ENCODE measurements around the gene ARFGAP3.

ARFGAP3 gene

DNA sequence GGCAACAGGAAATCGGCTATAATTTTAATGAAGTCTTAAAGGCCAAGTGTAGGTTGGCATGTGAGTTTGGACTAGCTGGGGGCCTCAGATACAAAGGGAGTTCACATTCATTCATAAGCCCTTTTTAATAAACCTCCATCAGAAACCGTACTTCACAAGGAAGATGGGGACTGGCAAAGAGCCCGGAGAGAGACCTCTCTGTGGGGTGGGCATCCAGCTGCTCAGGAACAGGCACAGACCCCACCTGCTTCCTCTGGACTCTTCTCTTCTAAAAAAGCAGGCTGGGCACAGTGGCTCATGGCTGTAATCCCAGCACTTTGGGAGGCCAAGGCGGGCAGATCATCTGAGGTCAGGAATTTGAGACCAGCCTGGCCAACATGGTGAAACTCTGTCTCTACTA is 3.9 kb upstream of the ARFGAP3 start:
- DNase-seq = no peak

DNA sequence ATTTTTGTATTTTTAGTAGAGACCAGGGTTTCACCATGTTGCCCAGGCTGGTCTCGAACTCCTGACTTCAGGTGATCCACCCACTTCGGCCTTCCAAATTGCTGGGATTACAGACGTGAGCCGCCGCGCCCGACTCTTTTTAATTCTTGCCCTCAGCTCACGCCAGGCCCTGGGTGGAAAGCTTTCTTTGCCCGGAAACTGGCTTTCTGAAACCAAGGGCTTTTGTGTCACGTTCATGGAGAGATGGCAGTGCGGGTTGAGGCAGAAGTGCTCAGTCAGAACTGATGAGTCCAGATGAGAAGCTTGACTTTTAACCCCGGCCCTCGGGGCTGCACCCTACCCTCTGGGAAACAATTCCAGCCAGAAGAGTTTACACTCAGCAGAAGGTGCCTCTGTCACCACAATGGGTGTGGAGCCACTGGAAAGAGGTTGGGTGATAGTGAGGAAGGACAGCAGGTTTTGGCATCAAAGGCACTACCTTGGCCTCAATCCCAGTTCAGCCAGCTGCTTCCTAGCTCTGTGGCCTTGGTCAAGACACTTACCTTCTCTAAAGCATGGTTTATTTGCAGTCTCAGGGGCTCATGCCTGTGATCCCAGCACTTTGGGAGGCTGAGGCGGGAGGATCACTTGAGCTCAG is 890 bp upstream of the ARFGAP3 start:
- DNase-seq = no peak

DNA sequence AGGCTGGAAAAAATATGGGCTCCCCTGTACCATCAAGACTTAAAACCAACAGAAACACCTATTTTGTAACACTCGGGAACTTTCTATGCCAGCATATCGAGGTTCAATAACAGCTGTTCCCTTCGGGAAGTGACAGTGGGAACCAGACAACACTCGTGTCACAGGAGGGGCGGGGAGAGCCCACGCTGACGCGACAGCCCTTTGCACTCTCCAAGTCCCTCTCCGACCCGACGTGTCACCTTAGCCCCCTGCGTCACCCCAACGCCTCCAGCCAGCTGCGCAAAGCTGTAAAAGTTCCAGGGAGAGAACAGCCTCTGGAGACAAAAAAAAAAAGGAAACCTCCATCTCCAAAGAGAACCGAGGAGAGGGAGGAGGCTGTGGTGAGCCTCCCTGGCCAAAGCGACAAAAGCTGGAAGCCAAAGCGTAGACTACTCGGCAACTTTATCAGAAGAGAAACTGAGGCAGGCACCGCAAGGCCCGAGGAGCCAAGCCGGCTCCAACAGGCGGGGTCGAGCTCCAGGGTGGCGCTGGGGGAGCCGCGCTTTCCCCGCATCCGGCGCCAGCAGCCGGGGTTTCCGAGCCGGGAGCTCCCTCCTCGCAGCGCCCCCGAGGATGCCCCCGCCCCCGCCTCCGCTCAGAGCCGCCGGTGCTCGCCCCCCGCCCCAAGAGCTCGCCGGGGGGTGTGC is 751 bp downstream of the ARFGAP3 start:
- peak; percentile 31 for DNase-seq

DNA sequence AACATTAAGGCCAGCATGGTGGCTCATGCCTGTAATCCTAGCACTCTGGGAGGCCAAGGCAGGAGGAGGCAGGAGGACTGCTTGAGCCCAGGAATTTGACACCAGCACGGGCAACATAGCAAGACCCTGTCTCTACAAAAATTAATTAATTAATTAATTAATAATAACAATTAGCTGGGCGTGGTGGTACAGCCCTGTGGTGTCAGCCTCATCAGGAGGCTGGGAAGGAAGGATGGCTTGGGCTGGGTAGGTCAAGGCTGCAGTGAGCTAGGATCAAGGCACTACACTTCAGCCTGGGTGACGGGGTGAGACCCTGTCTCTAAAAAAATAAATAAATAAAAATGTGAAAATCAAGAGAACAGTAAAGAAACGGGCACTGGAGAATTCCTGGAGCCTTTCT is 1.4 kb downstream of the ARFGAP3 start:
- no peak for DNase-seq

DNA sequence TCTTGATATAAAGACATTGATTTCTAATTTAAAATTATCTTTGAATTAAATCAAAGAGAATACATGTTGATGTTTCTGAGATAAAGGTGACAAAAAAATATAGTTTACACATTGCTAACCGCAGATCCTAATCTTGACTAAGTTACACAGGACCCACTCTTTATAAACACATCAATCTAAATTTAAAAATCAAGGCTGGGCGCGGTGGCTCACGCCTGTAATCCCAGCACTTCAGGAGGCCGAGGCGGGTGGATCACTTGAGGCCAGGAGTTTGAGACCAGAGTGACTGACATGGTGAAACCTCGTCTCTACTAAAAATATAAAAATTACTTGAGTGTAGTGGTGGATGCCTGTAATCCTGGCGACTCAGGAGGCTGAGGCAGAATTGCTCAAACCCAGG is 1.9 kb downstream of the ARFGAP3 start:
- no peak for DNase-seq

DNA sequence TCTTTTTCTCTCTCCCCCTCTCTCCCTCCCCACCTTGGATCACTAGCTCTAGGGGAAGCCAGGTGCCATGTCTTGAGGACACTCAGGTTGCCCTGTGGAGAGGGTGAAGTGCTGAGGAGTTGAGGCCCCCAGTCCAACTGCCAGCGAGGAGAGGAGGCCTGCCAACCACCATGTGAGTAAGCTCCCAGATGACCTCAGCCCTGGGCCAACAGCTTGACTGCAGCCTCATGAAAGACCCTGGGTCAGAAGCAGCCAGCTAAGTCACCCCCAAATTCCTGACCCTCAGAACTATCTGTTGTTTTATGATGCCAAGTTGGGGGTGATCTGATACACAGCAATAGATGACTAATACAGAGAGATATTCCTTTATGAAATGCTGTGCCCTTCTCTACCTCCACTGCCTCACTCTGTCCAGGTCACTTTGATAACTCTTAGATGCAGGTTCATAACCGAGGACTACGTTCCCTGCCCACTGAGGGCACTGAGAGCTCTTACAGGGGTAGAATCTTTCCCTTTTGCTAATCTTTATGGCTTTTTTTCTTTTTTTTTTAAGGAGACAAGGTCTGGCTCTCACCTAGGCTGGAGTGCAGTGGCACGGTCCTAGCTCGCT is 8.0 kb downstream of the ARFGAP3 start:
- DNase-seq = no peak

DNA sequence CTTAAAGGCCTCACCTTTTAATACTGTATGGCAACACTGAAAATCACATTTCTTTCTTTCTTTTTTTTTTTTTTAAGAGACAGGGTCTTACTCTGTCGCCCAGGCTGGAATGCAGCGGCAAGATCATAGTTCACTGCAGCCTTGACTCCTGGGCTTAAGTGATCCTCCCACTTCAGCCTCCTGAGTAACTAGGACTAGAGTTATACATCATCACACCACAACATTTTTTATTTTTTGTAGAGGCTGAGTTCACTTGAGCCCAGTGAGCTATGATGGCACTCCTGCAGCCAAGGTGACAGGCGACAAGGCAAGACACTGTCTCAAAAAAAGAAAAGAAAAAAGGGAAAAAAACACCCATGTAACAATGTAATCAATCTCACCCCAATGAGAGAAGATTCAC is 10.0 kb downstream of the ARFGAP3 start:
- DNase-seq = no peak

DNA sequence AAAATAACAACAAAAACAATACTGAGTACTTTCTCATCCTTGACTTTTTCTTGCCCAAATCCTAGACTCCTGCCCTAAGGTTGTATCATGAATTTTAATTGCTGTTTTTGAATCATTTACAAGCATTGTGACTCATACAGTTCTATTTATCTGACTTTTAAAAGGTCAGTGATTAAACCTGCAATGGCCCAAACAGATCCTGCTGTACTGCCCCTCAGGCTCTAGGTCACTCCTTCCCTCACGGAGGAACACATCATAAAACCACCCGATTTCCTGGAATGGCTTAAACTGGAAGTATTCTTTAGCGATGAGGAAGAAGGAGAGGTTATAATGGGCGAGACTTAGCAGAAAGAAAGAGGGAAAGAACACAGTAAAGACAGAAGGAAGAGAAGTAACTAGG is 12.3 kb downstream of the ARFGAP3 start:
- no peak for DNase-seq

DNA sequence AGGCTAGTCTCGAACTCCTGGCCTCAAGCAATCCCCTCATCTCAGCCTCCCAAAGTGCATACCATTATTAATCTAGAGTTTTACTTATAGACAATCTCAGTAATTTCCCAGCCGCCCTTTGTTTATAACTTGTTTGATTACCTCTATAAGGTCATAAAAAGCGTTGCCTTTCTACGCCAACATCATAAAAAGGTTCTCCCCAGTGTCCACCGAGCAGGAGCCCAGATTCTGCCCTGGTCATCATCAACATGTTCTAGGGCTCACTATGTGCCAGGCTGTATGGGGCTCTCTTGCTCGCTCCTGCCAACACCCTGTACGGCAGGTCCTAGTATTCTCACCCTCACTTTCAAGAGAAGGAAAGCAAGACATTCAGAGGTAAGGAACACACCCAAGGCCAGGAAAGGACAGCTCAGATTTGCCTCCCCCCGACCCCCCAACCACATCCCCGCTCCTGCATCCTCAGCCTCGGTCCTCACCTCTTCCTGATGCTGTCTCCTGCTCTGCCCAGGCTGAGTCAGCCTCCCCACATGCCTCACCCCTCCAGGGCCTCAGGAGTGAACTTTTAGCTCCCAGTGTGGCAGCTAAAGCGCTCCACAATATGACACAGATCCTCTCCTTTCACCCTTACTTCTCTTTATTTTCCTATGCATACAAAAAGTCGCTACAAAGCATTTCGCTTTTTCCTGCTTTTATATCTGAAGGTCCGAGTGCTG is 14.3 kb downstream of the ARFGAP3 start:
- no peak for DNase-seq

DNA sequence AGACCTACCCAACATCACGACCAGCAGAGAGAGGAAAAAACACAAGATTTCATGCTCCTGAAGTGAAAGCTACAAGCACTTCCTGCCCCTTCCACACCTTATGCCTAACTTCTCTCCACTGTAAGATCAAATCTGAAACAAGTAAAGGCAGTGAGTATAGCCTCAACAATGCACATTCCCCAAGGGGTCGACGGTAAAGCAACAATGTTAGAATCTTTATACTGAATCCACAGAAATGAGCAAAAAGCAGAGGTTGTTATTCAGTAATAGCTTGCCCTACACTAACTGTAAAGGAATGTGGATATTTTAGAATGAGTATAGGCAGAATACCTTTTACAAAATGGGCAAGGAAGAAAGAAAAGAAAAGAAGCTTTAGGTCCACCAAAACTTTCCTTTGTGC is 15.6 kb downstream of the ARFGAP3 start:
- DNase-seq = no peak

DNA sequence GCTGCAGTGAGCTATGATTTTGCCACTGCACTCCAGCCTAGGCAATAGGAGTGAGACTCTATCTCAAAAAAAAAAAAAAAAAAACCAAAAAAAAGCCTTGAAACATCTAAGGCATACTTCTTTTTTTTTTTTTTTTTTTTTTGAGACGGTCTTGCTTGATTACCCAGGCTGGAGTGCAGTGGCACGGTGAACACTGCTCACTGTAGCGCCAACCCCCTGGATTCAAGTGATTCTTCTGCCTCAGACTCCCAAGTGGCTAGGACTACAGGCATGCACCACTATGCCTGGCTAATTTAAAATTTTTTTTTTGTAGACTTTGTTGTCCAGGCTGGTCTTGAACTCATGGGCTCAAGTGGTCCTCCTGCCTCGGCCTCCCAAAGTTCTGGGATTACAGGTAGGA is 19.5 kb downstream of the ARFGAP3 start:
- DNase-seq = no peak

DNA sequence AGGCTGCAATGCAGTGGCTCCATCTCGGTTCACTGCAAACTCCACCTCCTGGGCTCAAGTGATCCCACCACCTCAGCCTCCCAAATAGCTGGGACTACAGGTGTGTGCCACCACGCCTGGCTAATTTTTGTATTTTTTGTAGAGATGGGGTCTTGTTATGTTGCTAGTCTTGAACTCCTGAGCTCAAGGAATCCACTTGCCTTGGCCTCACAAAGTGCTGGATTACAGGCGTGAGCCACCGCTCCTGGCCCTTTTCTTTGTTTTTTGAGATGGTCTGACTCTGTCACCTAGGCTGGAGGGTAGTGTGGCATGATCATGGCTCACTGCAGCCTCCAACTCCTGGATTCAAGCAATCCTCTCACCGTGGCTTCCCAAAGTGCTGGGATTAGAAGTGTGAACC is 21.0 kb downstream of the ARFGAP3 start:
- DNase-seq = no peak

DNA sequence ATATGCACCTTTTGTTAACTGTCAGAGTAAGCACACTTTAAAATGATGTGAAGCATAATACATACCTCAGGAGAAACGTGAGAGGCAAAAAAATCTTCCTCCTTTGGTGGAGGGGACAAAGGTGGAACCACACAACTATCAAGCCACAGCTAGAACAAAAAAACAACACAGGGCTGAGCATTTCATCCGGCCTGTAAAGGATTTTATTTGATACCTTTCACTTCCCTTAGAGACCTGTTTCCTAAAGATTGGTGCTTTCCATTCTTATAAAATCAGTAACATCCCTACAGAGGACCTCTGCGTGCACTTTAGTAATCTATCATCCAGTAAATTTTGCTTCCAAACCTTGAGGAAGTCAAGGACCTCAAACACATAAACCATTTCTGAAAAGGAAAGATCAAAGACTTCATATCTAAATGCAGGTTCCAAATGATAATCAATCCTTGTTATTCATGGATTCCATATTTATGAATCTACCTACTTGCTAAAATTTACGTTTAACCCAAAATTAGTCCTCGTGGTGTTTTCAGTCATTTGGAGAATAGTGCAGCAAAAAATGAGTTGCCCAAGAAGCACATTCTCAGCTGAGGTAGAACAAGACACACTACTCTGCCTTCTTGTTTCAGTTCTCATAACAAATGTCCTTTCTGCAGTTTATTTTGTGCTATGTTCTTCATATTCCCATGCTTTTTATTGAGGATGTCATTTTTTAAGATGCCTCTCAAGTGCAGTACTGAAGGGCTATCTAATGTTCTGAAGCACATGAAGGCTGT is 22.7 kb downstream of the ARFGAP3 start:
- no peak for DNase-seq

DNA sequence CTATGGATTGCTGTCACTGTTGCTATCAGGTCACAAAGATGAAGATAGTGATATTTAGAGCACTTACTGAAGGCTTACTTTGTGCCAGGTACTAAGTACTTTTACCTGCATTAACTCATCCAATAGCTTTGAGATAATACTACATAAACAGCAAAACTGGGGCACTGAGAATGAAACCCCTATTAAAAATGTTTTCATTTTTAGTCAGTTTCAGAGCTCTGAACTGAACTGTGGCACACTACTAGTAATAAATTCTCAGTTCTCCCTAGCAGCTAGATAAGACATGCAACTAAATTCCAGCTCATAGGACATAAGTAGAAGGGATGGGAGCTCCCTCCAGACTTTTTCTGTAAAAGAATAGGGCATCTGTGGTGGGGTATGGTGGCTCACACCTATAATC is 24.0 kb downstream of the ARFGAP3 start:
- DNase-seq = no peak

DNA sequence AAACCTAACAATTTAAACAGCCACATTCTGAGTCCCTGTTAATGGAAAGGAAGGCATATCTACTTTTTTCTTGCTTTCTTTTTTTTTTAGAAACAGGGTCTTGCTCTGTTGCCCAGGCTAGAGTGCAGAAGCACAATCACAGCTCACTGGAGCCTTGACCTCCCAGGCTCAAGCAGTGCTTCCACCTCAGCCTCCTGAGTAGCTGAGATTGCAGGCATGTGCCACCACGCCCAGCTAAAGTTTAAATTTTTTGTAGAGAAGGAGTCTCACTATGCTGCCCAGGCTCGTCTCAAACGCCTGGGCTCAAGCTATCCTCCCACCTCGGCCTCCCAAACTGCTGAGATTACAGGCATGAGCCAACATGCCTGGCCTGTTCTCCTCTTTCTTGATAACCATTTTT is 25.4 kb downstream of the ARFGAP3 start:
- no peak for DNase-seq

DNA sequence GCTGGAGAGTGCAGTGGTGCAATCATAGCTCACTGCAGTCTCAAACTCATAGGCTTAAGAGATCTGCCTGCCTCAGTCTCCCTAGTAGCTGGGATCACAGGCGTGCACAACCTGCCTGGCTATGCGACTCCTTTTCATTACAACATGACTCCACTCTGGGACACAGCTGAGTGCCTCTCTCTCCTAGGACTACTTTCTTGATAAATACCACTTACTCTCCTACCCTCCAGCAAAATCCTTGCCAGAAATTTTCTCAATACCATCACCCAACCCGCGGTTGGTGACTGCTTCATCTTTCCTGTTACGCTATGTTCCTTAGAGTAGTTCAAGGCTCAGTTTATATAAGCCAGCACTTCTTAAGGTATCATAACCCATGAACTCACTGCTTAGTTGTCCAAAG is 26.9 kb downstream of the ARFGAP3 start:
- no peak for DNase-seq

DNA sequence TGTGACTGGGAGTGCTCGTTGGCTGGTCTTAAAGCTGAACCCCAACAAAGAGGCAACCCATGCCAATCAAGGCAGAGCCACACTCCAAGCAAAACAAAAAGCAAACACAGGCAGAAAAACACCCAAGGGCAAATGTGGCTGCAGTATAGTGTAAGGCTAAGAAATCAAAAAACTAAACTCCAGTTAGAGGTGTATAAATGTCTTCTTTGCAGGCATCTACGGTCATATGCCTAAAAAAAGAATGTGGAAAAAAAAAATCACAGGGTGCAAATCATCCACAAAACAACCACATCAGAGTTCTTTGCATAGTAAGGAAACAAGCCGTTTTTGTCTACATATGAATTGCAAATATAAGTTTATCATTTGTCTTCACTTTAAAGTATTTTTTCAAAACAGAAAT is 27.8 kb downstream of the ARFGAP3 start:
- DNase-seq = no peak

DNA sequence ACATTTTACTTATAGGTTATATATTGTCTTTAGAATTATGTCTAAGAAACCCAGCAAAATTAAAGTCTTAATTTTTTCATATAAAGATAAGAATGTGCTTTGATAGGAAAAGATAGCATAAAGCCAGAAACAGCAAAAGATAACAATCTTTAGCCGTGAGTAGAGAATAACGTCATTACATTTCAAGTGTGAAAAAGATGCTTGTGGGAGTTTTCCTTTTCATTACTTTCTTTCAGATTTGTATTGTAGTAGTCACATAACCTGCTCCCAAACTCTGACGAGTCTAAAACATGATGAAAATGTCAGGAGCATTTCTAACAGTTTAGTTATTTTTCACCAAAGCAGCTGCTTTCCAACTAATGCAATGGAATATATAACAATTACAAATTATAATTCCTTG is 31.3 kb downstream of the ARFGAP3 start:
- DNase-seq = no peak

DNA sequence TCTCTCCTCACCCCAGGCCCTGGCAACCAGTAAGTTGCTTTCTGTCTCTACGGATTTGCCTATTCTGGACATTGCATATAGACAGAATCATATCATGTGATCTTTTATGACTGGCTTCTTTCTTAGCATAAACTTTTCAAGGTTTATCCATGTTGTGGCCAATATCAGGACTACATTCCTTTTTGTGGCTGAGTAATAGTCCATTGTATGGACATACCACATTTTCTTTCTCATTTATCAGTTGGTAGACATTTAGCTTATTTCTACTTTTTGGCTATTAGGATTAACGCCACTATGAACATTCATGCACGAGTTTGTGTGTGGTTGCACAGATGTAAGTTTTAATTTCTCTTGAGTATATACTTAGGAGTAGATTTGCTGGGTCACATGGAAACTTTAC is 35.7 kb downstream of the ARFGAP3 start:
- DNase-seq = no peak

DNA sequence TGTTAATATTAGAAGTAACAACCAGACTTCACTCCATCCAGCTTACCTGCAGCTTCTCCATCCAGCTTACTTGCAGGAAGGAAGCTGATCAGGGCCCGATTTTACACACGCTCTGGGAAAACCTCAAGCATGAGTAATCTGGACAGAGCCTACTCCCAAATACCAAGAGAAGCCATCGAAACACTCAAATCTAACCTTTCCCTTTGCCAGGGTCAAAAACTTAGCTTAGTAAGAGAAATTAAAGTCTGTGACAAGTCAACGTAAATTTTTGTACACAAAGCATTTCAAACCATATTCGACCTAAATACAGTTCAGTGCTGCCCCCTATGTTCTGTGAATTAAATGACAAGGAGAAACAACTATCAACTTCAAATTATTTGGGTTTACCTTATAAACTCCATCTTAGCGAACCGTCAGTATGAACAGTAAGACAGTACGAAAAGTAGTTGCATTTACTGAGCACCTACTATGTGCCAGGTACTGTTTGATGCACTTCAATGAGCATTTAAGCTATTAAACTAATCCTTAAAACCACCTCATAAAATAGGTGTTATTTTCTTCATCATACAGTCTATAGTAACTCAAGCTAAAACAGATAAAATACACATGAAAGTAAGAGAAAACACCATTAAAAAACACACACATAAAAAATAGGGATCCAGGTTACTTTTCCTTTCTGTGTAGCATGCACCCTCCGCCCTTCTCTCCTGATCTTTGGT is 36.9 kb downstream of the ARFGAP3 start:
- peak; percentile 42 for DNase-seq

DNA sequence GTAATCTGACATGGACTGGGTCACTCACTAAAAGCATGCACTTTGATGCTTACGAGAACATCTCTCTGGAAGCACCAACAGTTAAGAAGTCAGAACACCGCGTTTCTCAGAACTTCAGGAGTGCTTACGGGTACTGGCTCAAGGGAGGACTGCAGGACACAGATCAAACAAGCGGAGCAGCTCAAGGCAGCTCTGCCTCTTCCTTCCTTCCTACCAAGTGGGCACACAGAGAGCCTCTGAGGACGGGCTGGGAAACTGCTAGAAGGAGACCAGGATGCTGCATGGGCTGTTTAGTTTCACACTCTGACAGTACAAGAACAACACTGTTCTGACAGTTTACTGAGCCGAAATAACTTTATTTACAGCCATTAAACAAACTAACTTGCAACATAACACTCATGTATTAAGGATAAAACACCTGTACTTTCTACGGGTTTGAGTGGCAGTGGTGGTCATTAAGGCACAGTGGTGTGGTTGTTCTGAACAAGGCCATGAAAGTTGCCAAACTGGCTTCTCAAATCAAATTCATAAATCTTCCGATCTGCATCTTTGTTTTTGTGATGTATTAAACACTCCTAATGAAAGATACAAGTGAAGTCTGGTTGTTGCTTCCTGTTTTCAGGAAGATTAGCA is 37.5 kb downstream of the ARFGAP3 start:
- no peak for DNase-seq

DNA sequence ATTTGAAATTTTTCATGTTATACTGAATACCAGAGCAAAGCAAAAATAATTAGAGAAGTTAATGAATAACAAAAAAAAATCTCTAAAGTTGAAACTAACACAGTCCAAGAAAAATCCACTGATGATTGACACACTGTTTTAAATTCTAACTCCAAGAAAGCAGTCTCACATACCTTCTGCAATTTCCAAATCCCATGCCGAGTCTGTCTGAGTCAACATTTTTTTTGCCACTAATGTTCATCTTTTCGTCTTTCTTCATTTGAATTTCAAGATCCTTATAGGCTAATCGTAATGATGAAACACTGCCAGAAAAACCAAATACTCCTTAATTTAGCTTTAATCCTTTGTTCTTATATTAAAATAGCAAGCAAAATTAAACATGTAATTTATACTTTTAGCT is 39.5 kb downstream of the ARFGAP3 start:
- no peak for DNase-seq
